ENCODE measurements around the gene PALLD. TPM values are rescaled to one million over a fixed set of nuclear protein-coding genes. Genes with fewer than 3 reads are reported as not detected.
"Not testable (repeated sequence)": the region's sequence is repeated elsewhere in the genome, so short reads cannot be mapped to it uniquely, and the experiment has no call there.

Gene PALLD
- total RNA-seq, 4 donors from 2014 or later: 93.3 to 214 (median 174) TPM

GRCh38 chr4:168724243-168724642 is 227.4 kb downstream of the PALLD start:
- no peak for DNase-seq (ENCODE audit: low spot score in 2 of 2)
- no peak for TF ChIP-seq POLR2A (IDR thresholded peaks at IDR 0.05)
- no peak for TF ChIP-seq CTCF (IDR thresholded peaks at IDR 0.05)
- no peak for TF ChIP-seq EP300 (IDR thresholded peaks at IDR 0.05)
- no peak overlapping the region for H3K4me3 ChIP-seq

GRCh38 chr4:168724686-168725411 is 228.0 kb downstream of the PALLD start:
- no peak overlapping the region for H3K4me3 ChIP-seq
- H3K27ac ChIP-seq: no peak overlapping the region
- TF ChIP-seq POLR2A (IDR thresholded peaks at IDR 0.05) (no peak), EP300 (IDR thresholded peaks at IDR 0.05) (no peak), CTCF (IDR thresholded peaks at IDR 0.05) (no peak)
- DNase-seq (ENCODE audit: low spot score in 2 of 2): no peak
- 79 to 85% methylated on average over 5 of the region's 5 CpGs for WGBS, 2 donors
- H3K27me3 ChIP-seq: no peaks in the 10 kb centered on the region
- peaks cover 0 to 6% (median 1%) of the 10 kb centered on the region in 4 donors for H3K4me1 ChIP-seq
- peaks cover 0 to 12% (median 0%) of the 10 kb centered on the region in 4 donors for H3K9me3 ChIP-seq
- no peaks in the 10 kb centered on the region for H3K36me3 ChIP-seq

More at GRCh38 chr4:168724243-168724642, 227.4 kb downstream of the PALLD start:
- H3K9me3 ChIP-seq: peaks cover 0 to 12% (median 0%) of the 10 kb centered on the region in 4 donors
- H3K27ac ChIP-seq: no peak overlapping the region
- H3K36me3 ChIP-seq: no peaks in the 10 kb centered on the region
- H3K27me3 ChIP-seq: no peaks in the 10 kb centered on the region
- peaks cover 0 to 6% (median 1%) of the 10 kb centered on the region in 4 donors for H3K4me1 ChIP-seq

- H3K4me1 ChIP-seq: peaks cover 0 to 6% (median 1%) of the 10 kb centered on the region in 4 donors
- peaks cover 0 to 12% (median 0%) of the 10 kb centered on the region in 4 donors for H3K9me3 ChIP-seq
- DNase-seq (ENCODE audit: low spot score in 2 of 2): no peak
- no peak overlapping the region for H3K4me3 ChIP-seq
- H3K27me3 ChIP-seq: no peaks in the 10 kb centered on the region
- no peak overlapping the region for H3K27ac ChIP-seq
- TF ChIP-seq EP300 (IDR thresholded peaks at IDR 0.05) (no peak), POLR2A (IDR thresholded peaks at IDR 0.05) (no peak), CTCF (IDR thresholded peaks at IDR 0.05) (no peak)
- WGBS, 2 donors: 87 to 96% methylated on average over 1 of the region's 1 CpG
- H3K36me3 ChIP-seq: no peaks in the 10 kb centered on the region
Measured at GRCh38 chr4:168725930-168726329, 229.1 kb downstream of the PALLD start.

- not testable (repeated sequence) for H3K36me3 ChIP-seq; H3K4me3 ChIP-seq; H3K27ac ChIP-seq; DNase-seq (ENCODE audit: low spot score in 2 of 2); H3K4me1 ChIP-seq; H3K27me3 ChIP-seq
- peaks cover 0 to 12% (median 0%) of the 10 kb centered on the region in 4 donors for H3K9me3 ChIP-seq
Measured at GRCh38 chr4:168727181-168727580, 230.3 kb downstream of the PALLD start.

- H3K27me3 ChIP-seq: no peaks in the 10 kb centered on the region
- no peak overlapping the region for H3K27ac ChIP-seq
- no peaks in the 10 kb centered on the region for H3K36me3 ChIP-seq
- TF ChIP-seq POLR2A (IDR thresholded peaks at IDR 0.05): no peak
- no peak for TF ChIP-seq CTCF (IDR thresholded peaks at IDR 0.05)
- peaks cover 0 to 10% (median 2%) of the 10 kb centered on the region in 4 donors for H3K4me1 ChIP-seq
- 64 to 69% methylated on average over 6 of the region's 6 CpGs for WGBS, 2 donors
- DNase-seq (ENCODE audit: low spot score in 2 of 2): no peak
- no peak overlapping the region for H3K4me3 ChIP-seq
- peaks cover 0 to 12% (median 0%) of the 10 kb centered on the region in 4 donors for H3K9me3 ChIP-seq
Measured at GRCh38 chr4:168731006-168731636, 234.3 kb downstream of the PALLD start.
